ENCODE measurements around the gene EPSTI1.
"Not testable (repeated sequence)": the region's sequence is repeated elsewhere in the genome, so short reads cannot be mapped to it uniquely, and the experiment has no call there.

Gene EPSTI1, protein sequence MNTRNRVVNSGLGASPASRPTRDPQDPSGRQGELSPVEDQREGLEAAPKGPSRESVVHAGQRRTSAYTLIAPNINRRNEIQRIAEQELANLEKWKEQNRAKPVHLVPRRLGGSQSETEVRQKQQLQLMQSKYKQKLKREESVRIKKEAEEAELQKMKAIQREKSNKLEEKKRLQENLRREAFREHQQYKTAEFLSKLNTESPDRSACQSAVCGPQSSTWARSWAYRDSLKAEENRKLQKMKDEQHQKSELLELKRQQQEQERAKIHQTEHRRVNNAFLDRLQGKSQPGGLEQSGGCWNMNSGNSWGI

DNA sequence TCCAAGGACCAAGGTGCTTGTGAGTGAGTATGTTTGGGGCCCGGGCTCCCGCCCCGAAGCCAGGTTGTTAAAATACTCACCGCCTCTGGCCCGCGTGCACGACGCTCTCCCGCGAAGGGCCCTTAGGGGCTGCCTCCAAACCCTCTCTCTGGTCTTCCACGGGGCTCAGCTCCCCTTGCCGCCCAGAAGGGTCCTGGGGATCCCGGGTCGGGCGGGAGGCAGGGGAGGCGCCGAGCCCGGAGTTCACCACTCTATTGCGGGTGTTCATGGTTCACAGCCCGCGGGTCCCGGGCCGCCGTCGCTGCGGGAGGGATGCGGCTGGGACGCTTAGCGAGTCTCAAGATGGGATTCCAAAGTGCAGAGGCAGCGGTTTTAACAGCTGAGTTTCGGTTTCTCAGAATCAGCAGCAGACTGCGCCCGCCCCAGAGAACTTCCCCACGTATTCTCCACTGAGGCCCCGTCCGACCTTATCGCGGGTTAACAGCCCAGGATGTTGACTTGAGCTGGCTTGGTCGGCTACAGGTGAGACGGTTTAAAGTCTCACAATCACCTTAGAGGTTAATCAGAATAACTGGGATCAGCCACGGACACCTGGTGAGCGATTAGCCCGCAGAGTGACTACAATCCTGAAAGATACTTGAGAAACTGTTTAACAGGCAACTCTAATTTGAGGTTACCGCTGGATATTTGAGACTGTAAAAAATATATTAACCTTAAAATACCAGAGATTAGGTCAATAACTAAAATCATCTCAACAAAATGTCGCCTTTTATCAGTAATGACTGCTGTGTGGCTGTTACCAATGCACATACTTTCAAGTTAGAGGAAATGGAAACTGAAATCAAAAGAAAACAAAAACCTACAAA is at the start of gene EPSTI1:
Gene EPSTI1 (minus strand): TSS at position 344 of the 866 bp plus-strand sequence. CDS start 76 bp downstream, at position 268.
- peak within 1 kb of the TSS; percentile 52 to 56 for H3K4me3 ChIP-seq (replicated peaks in 1 of 2; ENCODE audit: low read depth in 2 of 2, low read length in 2 of 2)

GRCh38 chr13:43041369-43041921 is 49.4 kb upstream of the EPSTI1 start:
- no peak overlapping the region for H3K4me3 ChIP-seq (replicated peaks in 1 of 2; ENCODE audit: low read depth in 2 of 2, low read length in 2 of 2)
- DNase-seq (ENCODE audit: low read depth in 2 of 2), result no peak
- TF ChIP-seq, protein P1, sequence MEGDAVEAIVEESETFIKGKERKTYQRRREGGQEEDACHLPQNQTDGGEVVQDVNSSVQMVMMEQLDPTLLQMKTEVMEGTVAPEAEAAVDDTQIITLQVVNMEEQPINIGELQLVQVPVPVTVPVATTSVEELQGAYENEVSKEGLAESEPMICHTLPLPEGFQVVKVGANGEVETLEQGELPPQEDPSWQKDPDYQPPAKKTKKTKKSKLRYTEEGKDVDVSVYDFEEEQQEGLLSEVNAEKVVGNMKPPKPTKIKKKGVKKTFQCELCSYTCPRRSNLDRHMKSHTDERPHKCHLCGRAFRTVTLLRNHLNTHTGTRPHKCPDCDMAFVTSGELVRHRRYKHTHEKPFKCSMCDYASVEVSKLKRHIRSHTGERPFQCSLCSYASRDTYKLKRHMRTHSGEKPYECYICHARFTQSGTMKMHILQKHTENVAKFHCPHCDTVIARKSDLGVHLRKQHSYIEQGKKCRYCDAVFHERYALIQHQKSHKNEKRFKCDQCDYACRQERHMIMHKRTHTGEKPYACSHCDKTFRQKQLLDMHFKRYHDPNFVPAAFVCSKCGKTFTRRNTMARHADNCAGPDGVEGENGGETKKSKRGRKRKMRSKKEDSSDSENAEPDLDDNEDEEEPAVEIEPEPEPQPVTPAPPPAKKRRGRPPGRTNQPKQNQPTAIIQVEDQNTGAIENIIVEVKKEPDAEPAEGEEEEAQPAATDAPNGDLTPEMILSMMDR (IDR thresholded peaks at IDR 0.05; ENCODE audit: low read depth, low read length), result no peak

More for the DNA sequence above, at the start of gene EPSTI1:
- DNase-seq (ENCODE audit: low read depth in 2 of 2), result peak; percentile 74 to 78
- TF ChIP-seq, protein P1 (IDR thresholded peaks at IDR 0.05; ENCODE audit: low read depth, low read length), result no peak

DNA sequence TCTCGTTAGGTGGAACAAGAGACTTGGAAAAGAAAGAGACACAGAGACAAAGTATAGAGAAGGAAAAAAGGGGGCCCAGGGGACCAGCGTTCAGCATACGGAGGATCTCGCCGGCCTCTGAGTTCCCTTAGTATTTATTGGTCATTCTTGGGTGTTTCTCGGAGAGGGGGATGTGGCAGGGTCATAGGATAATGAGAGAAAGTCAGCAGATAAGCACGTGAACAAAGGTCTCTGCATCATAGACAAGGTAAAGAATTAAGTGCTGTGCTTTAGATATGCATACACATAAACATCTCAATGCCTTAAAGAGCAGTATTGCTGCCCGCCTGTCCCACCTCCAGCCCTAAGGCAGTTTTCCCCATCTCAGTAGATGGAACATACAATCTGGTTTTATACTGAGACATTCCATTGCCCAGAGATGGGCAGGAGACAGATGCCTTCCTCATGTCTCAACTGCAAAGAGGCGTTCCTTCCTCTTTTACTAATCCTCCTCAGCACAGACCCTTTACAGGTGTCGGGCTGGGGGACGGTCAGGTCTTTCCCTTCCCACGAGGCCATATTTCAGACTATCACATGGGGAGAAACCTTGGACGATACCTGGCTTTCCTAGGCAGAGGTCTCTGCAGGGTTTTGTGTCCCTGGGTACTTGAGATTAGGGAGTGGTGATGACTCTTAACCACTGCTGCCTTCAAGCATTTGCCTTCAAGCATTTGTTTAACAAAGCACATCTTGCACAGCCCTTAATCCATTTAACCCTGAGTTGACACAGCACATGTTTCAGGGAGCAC is 48.7 kb upstream of the EPSTI1 start:
- not testable (repeated sequence) for H3K4me3 ChIP-seq (replicated peaks in 1 of 2; ENCODE audit: low read depth in 2 of 2, low read length in 2 of 2); DNase-seq (ENCODE audit: low read depth in 2 of 2)

- no peak for DNase-seq (ENCODE audit: low read depth in 2 of 2)
- H3K4me3 ChIP-seq (replicated peaks in 1 of 2; ENCODE audit: low read depth in 2 of 2, low read length in 2 of 2), result no peak overlapping the region
- TF ChIP-seq, protein P1 (IDR thresholded peaks at IDR 0.05; ENCODE audit: low read depth, low read length), result no peak
These were observed 47.9 kb upstream of the EPSTI1 start for GRCh38 chr13:43039966-43040365.

GRCh38 chr13:43036351-43037250 is 44.6 kb upstream of the EPSTI1 start:
- DNase-seq (ENCODE audit: low read depth in 2 of 2), result peak in 1 of 2 donors; percentile 83
- H3K4me3 ChIP-seq (replicated peaks in 1 of 2; ENCODE audit: low read depth in 2 of 2, low read length in 2 of 2), result no peak overlapping the region
- TF ChIP-seq, protein P1 (IDR thresholded peaks at IDR 0.05; ENCODE audit: low read depth, low read length), result no peak

GRCh38 chr13:43033038-43033437 is 41.0 kb upstream of the EPSTI1 start:
- TF ChIP-seq, protein P1 (IDR thresholded peaks at IDR 0.05; ENCODE audit: low read depth, low read length), result no peak
- no peak for DNase-seq (ENCODE audit: low read depth in 2 of 2)
- no peak overlapping the region for H3K4me3 ChIP-seq (replicated peaks in 1 of 2; ENCODE audit: low read depth in 2 of 2, low read length in 2 of 2)
